Measurements from ENCODE around the gene ACSL1. TPM values are rescaled to one million over a fixed set of nuclear protein-coding genes. Genes with fewer than 3 reads are reported as not detected.
"Not testable (repeated sequence)": the region's sequence is repeated elsewhere in the genome, so short reads cannot be mapped to it uniquely, and the experiment has no call there.

Gene ACSL1
- total and polyA plus RNA-seq, 9 donors: 12.0 to 47.9 (median 19.8) TPM

DNA sequence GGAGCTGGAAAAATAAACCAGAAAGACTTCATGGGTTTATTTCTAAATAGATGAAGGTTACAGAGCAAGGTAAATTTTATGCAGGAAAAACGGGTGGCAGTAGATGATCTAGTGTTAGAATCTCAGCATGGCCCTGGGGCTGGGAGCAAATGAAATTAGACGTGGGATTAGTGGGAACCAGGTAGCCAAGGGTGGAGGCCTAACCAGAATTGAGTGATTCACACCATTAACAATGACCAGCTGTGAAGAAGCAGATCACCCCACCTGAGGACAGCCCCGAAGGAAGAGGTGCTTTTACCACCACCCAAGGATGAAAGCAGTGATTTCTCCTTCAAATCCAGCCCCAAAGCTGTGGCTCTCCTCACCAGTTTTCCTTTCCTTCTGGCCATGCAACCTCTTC is 20.8 kb upstream of the ACSL1 start:
- no peaks in the 10 kb centered on the region for H3K4me1 ChIP-seq (ENCODE audit: insufficient read depth)
- H3K27me3 ChIP-seq: no peaks in the 10 kb centered on the region
- H3K4me3 ChIP-seq: no peak overlapping the region
- TF ChIP-seq EP300 (IDR thresholded peaks at IDR 0.05) (no peak), POLR2A (IDR thresholded peaks at IDR 0.05) (no peak)
- TF ChIP-seq, protein P1, sequence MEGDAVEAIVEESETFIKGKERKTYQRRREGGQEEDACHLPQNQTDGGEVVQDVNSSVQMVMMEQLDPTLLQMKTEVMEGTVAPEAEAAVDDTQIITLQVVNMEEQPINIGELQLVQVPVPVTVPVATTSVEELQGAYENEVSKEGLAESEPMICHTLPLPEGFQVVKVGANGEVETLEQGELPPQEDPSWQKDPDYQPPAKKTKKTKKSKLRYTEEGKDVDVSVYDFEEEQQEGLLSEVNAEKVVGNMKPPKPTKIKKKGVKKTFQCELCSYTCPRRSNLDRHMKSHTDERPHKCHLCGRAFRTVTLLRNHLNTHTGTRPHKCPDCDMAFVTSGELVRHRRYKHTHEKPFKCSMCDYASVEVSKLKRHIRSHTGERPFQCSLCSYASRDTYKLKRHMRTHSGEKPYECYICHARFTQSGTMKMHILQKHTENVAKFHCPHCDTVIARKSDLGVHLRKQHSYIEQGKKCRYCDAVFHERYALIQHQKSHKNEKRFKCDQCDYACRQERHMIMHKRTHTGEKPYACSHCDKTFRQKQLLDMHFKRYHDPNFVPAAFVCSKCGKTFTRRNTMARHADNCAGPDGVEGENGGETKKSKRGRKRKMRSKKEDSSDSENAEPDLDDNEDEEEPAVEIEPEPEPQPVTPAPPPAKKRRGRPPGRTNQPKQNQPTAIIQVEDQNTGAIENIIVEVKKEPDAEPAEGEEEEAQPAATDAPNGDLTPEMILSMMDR (IDR thresholded peaks at IDR 0.05): no peak
- 77 to 87% (median 84%) methylated on average over 3 of the region's 3 CpGs for WGBS, 3 donors
- H3K9me3 ChIP-seq: no peaks in the 10 kb centered on the region
- H3K36me3 ChIP-seq: no peaks in the 10 kb centered on the region
- H3K27ac ChIP-seq: no peak overlapping the region
- DNase-seq: no peak
- intact Hi-C loops (cut with DNase I): no loop called here

DNA sequence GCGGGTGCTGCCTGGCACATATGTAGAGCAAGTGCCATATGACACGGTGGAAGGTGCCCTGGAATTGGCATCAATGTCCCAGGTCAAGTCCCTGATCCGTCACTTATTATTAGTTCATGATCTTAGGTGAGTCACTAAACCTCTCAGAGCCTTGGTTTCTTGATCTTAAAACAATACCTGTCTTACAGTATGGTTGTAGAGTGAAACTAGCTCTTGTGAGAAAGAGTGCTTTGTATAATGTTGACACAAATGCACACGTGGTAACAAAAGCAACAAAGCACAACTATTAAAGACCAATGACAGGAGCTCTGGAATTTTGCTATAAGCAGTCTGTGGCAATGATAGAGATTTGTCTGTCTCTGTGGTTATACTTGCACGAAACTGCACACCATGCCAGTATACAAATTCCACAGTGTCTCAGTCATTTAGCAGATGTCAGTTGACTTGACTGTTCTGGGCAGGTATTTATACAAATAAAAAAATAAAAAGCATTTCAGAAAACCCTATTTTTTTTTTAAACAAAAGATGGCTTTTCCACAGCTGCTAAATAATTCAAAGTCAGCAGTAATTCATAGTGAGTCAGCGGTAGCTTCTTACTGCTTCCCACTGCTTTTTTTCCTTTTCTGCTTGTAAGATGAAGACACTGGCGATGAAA is 19.7 kb upstream of the ACSL1 start:
- H3K4me3 ChIP-seq: no peak overlapping the region
- no peak overlapping the region for H3K27ac ChIP-seq
- intact Hi-C loops (cut with DNase I): no loop called here
- H3K4me1 ChIP-seq (ENCODE audit: insufficient read depth): no peaks in the 10 kb centered on the region
- H3K9me3 ChIP-seq: no peaks in the 10 kb centered on the region
- no peaks in the 10 kb centered on the region for H3K36me3 ChIP-seq
- no peak for TF ChIP-seq POLR2A (IDR thresholded peaks at IDR 0.05)
- TF ChIP-seq, protein P1 (IDR thresholded peaks at IDR 0.05): no peak
- TF ChIP-seq EP300 (IDR thresholded peaks at IDR 0.05): no peak
- DNase-seq: no peak
- WGBS, 3 donors: 55 to 73% (median 59%) methylated on average over 7 of the region's 7 CpGs
- H3K27me3 ChIP-seq: no peaks in the 10 kb centered on the region

DNA sequence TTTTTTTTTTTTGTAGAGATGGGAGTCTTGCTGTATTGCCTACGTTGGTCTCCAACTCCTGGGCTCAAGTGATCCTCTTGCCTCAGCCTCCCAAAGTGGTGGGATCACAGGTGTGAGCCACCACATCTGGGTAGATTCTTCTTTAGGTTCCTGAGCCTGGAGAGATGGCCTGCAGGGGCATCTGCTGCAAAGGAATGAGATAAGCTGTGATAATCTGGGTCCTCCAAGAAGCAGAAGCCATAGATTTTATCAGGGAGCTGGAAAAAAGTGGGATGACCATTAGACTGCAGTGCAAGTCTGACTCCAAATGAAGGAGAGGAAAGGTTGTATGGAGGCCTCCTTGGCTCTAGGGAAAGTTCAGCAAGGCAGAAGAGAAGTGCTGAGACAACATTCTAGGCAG is 19.0 kb upstream of the ACSL1 start:
- 59 to 83% (median 68%) methylated on average over 1 of the region's 1 CpG for WGBS, 3 donors

DNA sequence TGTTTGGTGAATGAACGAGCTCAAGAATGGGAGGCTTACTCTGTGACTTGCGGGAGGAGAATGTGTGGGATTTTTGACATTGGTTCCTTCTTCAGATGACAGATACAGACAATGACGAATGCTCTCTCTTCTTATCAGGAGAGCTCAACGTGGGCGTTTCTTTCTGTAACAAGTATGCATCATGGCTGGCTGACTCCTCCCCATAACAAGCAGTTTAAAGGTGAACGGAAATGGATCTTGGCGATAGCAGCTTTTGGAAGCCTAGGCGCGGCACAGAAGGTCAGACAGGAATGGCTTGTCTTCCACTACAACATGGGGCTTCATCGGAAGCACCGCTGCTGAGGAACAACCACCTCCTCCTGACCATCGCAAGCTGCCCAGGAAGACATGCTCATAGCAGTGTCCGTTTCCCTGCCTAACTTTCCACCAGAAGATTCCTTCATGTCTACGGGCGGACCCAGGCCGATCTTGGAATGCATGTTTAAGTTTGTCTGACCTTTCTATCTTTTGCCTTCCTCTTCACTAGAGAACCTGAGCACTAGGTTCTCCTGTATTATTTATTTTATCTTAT is 18.3 kb upstream of the ACSL1 start:
- intact Hi-C loops (cut with DNase I): no loop called here
- 69 to 75% (median 75%) methylated on average over 16 of the region's 16 CpGs for WGBS, 3 donors

More for the DNA sequence above, 19.0 kb upstream of the ACSL1 start:
- Histone ChIP-seq H3K27ac (no peak overlapping the region), H3K4me1 (ENCODE audit: insufficient read depth) (no peaks in the 10 kb centered on the region), H3K36me3 (no peaks in the 10 kb centered on the region), H3K4me3 (no peak overlapping the region), H3K27me3 (no peaks in the 10 kb centered on the region), H3K9me3 (no peaks in the 10 kb centered on the region)
- intact Hi-C loops (cut with DNase I): no loop called here
- TF ChIP-seq POLR2A (IDR thresholded peaks at IDR 0.05) (no peak), EP300 (IDR thresholded peaks at IDR 0.05) (no peak)
- TF ChIP-seq, protein P1 (IDR thresholded peaks at IDR 0.05): no peak
- no peak for DNase-seq

DNA sequence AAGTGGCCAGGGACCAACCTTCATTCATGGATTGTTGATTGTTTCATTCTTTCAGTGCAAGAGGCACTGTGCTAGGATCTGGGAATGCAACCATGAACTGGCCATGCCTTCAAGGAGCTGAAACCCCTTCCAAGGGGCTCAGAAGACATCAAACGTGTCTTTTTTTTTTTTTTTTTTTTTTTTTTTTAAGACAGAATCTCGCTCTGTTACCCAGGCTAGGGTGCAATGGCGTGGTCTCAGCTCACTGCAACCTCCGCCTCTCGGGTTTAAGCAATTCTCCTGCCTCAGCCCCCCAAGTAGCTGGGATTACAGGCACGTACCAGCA is 13.3 kb upstream of the ACSL1 start:
- intact Hi-C loops (cut with DNase I); H3K4me3 ChIP-seq: not testable (repeated sequence)
- 85 to 93% (median 87%) methylated on average over 6 of the region's 6 CpGs for WGBS, 3 donors

More for the DNA sequence above, 18.3 kb upstream of the ACSL1 start:
- no peaks in the 10 kb centered on the region for H3K27me3 ChIP-seq
- H3K4me3 ChIP-seq: no peak overlapping the region
- no peak for DNase-seq
- no peak for TF ChIP-seq EP300 (IDR thresholded peaks at IDR 0.05)
- no peak for TF ChIP-seq POLR2A (IDR thresholded peaks at IDR 0.05)
- TF ChIP-seq, protein P1 (IDR thresholded peaks at IDR 0.05): no peak
- no peak overlapping the region for H3K27ac ChIP-seq
- H3K36me3 ChIP-seq: no peaks in the 10 kb centered on the region
- H3K4me1 ChIP-seq (ENCODE audit: insufficient read depth): no peaks in the 10 kb centered on the region
- no peaks in the 10 kb centered on the region for H3K9me3 ChIP-seq

More for the DNA sequence above, 13.3 kb upstream of the ACSL1 start:
- H3K4me1 ChIP-seq (ENCODE audit: insufficient read depth); DNase-seq; H3K36me3 ChIP-seq; H3K9me3 ChIP-seq; H3K27ac ChIP-seq; H3K27me3 ChIP-seq: not testable (repeated sequence)

Measured in ovary (tissue), 9 donors.